Umbilical cord (tissue), 2 donors: ENCODE measurements around the gene KIRREL1. TPM values are rescaled to one million over a fixed set of nuclear protein-coding genes. Genes with fewer than 3 reads are reported as not detected.
"Not testable (repeated sequence)": the region's sequence is repeated elsewhere in the genome, so short reads cannot be mapped to it uniquely, and the experiment has no call there.

ENCODE experiments used
- DNase-seq: peaks from one replicate; pipeline ENCODE4 v3.0.0-alpha.2; 2015; ENCODE audit warnings: low spot score
- total RNA-seq: library from RNA; depleted of rRNA; stranded (reverse); fragments of >200 nt; gene quantifications from one replicate; pipeline ENCODE4 v1.2.3, GENCODE V29; 2014; ENCODE audit warnings: low replicate concordance; ENCODE audit not compliant: insufficient read depth

KIRREL1 gene
- total RNA-seq, 1 donor from 2014 or later: 89.1 TPM

DNA sequence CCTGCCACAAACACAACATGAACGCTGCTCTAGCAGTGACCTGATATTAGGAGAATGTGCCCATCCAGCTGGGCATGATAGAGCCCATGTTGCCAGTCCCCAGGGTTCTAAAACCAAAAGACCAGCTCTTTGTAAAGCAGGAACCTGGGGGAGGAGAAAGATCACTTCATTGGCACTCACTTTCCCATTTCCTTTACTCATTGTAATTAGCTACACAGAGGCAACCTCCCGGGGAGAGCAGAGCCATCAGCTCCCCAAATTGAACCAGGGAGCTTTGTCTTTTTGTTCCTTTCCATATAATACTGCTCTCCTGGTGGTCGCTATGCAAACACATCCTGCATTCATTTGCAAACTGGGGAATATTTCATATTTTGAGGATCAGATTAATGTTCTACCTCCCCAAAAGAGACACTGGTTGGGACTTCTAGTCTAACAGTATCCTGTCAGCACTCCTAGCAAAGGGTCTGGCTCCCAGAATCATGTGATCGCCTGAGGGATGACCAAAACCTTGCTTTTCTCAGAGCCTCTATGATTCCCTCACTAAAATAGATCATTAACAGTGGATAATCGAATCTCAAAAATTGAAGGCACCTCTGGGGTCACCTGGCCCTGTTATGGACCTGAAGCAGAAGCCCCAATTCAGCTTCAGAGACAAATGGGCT is 110.5 kb downstream of the KIRREL1 start:
- no peak for DNase-seq

DNA sequence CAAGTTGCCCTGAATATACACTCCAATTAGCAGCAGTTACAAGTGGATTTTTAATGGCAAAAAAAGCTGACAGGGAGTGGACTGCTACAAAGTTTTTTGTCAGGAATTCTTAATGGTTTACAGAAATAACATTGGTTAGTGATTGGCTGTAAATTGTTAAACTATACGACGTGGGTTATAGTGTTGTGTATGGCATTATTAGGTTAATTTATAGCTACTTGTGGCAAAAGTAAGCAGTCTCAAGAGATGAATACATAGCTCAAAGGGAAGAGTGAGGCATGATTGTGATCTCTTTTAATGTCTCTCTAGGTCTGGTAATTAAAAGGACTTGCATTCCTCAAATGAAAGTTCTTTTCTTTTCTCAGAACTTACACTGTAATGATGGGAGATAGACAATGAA is 111.4 kb downstream of the KIRREL1 start:
- no peak for DNase-seq

GRCh38 chr1:158105352-158106095 is 112.1 kb downstream of the KIRREL1 start:
- DNase-seq: no peak

- no peak for DNase-seq
Observed at GRCh38 chr1:158107916-158108315, 114.5 kb downstream of the KIRREL1 start.

DNA sequence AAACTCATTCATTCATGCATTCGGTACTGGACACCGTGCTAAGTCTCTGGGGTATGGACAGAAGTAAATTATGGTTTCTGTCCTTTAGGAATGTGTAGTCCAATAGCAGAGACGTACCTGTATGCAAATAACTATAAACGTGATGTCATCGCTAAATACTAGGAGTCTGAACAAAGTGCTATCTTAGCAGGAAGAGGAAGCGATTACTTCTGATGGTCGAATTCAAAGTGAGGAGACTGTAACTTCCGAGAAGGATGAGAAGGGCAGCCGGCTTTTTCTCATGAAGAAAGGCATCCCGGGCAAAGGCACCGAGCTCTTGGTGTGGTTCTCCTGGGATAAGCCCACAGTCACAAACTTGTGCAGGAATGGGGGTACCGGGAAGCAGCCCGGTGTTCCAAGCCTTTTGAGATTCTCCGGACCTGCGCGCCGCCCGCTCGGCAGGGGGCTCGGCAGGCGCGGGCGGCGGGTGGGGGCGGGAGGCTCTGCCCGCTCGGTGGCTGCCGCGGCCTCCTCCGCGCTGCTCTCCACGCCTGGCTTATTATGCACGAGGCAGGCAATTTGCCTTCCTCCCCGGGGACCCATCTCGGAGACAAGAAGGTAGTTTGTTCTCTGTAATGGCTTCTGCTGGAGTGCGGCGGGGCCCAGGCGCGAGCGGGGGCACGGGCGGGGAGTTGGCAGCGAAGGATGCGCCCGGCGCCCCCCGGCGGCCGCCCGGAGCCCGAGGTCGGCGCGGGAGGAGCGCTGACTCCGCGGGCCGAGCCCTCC is 119.7 kb downstream of the KIRREL1 start:
- DNase-seq: peak; percentile 40

GRCh38 chr1:158113759-158114127 is 120.3 kb downstream of the KIRREL1 start:
- no peak for DNase-seq

- no peak for DNase-seq
Observed at GRCh38 chr1:158115126-158115525, 121.7 kb downstream of the KIRREL1 start.

DNA sequence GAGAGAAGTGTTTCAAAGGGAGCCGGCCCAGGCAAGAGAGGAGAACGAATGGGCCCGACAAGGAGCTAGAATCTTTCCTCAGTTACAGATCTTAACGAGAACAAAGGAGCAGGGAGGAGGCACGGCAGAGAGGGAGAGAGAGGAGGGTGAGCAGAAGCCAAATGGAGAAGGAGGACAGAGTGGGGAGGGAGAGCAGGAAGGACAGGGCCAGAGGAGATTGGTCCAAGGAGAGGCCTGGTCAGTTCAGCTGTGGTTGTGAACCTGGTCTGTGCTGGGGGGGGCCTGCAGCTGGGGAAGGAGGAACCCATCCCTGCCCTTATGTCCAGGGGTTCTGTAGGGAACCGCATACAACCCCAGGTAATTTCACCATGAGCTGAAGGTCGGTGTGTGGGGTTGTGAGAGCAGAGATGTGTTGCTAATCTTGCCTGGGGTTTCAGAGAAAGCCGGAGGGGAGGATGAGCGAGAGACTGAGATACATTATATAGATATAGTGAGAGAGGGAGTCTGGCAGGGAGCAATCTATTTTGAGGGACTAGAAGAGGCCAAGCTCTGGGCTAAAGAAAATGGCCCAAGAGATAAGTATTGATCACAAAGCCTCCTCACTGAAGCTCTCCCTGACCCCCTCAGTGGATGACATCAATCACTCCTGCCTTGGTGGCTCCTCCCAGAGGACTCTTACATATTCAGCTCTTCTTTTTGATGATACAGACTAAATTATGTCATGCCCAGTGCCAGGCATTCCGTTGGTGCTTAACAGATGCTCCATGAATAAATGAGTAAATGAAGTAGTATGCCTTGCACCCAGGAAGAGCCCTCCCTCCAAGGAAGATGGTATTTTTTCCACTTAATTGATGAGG is 123.1 kb downstream of the KIRREL1 start:
- DNase-seq: no peak

GRCh38 chr1:158117854-158118704 is 124.6 kb downstream of the KIRREL1 start:
- DNase-seq: peak; percentile 63

GRCh38 chr1:158118713-158119402 is 125.4 kb downstream of the KIRREL1 start:
- DNase-seq: no peak

GRCh38 chr1:158119976-158120653 is 126.7 kb downstream of the KIRREL1 start:
- DNase-seq: no peak

- peak; percentile 45 for DNase-seq
Observed at GRCh38 chr1:158121604-158122254, 128.3 kb downstream of the KIRREL1 start.

- DNase-seq: no peak
Observed at GRCh38 chr1:158122833-158123388, 129.5 kb downstream of the KIRREL1 start.

- DNase-seq: no peak
Observed at GRCh38 chr1:158124034-158124433, 130.6 kb downstream of the KIRREL1 start.

- peak; percentile 96 for DNase-seq
Observed at GRCh38 chr1:158124999-158125398, 131.6 kb downstream of the KIRREL1 start.

- no peak for DNase-seq
Observed at GRCh38 chr1:158126425-158126824, 133.0 kb downstream of the KIRREL1 start.

DNA sequence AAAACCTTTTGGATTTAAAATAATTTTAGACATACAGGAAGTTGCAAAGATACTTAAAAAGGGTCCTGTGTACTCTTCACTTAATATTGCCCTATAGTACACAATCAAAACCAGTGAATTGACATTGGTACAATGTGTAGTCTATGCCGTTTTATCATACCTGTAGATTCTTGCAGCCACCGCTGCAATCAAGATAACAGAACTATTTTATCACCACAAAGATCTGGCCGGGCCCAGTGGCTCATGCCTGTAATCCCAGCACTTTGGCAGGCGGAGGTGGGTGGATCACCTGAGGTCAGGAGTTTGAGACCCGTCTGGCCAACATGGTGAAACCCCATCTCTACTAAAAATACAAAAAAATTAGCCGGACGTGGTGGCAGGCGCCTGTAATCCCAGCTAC is 135.1 kb downstream of the KIRREL1 start:
- not testable (repeated sequence) for DNase-seq

DNA sequence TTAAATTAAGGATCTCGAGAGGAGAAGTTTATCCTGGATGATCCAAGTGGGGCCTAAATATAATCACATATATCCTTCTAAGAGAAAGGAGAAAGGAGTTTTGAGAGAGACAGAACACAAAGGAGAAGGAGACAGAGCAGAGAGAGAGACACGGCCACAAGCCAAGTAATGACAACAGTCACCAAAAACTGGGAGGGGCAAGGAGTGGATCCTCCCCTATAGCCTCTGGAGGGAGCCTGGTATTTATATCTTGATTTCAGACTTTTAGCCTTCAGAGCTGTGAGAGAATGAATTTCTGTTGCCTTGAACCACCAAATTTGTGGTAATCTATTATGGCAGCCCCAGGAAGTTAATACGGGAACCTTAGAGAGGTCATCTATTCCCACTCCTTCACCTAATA is 137.8 kb downstream of the KIRREL1 start:
- no peak for DNase-seq
